ENCODE results near the gene CCDC154.

Gene CCDC154

DNA sequence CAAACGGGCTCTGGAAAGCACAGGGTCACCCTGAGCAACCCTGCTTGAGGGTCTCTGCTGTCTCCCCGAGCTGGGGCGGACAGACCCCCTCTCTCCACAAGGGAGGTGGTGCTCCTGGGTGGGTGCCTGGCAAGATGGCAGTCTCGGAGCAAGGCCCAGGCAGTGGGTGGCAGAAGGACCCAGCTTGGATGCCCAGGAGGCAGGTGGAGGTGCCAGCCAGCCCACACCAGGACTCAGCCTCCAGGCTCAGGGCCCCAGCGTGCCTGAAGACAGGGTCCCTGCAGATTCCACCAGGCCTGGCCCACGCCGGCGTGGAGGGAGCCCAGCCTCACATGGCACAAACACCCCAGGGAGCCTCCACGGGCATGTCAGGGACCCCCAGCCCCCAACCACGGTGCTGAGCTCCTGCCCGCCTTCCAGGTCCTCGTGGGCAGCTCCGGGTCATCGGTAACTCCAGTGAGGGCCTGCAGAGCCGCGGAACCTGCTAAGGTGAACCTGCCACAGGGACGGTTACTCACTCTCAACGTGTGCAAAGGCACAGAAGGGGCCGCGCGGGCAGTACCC is 50.7 kb downstream of the CCDC154 start:
- no peak for DNase-seq (ENCODE audit: low read depth, low spot score)

GRCh38 chr16:1392826-1393225 is 51.5 kb downstream of the CCDC154 start:
- no peak for DNase-seq (ENCODE audit: low read depth, low spot score)

- no peak for DNase-seq (ENCODE audit: low read depth, low spot score)
Measured at GRCh38 chr16:1390239-1390779, 54.0 kb downstream of the CCDC154 start.

DNA sequence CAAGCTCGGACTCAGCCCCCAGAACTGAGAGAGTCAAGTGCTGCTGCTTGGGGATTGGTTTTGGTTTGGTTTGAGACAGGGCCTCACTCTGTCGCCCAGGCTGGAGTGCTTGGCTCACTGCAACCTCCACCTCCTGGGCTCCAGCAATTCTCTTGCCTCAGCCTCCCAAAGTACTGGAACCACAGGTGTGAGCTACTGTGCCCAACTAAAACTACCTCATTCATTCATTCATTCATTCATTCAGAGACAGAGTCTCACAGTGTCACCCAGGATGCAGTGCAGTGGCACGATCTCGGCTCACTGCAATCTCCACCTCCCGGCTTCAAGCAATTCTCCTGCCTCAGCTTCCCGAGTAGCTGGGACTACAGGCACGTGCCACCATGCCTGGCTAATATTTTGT is 54.6 kb downstream of the CCDC154 start:
- DNase-seq (ENCODE audit: low read depth, low spot score) = no peak

DNA sequence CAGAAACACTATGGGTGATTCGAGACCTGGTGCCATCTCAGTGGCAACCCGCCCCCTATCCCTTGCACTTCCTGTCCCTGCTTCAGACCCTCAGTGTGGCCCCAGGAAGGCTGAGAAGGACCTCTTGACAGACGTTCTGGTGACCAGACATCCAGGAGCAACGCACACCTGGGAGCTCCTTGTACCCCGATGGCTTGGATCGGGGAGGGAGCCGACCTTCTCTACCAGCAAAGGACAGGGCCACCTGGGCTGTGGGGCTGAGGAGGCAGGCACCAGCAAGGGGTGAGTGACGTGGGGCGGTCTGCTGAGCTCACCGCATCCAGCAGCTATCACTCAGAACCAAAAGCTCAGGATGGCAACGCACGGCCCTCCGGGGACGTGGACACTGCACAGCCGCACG is 57.0 kb downstream of the CCDC154 start:
- DNase-seq (ENCODE audit: low read depth, low spot score) = no peak

DNA sequence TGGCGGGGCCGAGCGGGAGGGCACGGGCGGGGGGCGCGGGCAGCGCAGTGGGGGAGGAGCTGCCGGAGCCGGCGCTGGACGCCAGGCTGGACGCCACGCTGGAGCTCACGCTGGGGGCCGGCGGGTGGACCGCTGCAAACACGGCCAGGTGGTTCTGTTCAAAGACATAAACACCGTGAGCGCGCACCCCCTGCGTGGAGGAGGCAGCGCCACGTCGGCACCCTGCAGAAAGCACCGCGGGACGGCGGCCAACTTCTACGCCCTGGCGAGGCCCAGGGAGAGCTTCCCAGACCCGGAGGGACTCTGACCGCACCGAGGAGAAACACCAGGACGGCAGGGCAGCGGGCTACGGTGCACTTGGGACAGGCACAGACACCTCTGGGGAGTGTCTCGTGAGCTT is 59.1 kb downstream of the CCDC154 start:
- no peak for DNase-seq (ENCODE audit: low read depth, low spot score)
